GM12892 (cell line): ENCODE data around the gene SERPINA12.

Experiments
- DNase-seq: peaks from one replicate; pipeline ENCODE4 v3.0.0; 2011; ENCODE audit not compliant: insufficient read length
- FAIRE-seq: peaks from 2 replicates; lab custom pipeline; 2011; peaks lifted over from hg19 to GRCh38; lab: Jason Lieb, UNC
- POLR2A ChIP-seq: IDR thresholded peaks from 2 replicates; pipeline ENCODE4 v1.6.1; 2011; ENCODE audit warnings: low read depth, low read length, control low read depth
- POLR2AphosphoS5 ChIP-seq: IDR thresholded peaks from 2 replicates; pipeline ENCODE4 v1.6.1; 2011; ENCODE audit warnings: low read depth, low read length, control low read depth
- TAF1 ChIP-seq: IDR thresholded peaks from 2 replicates; pipeline ENCODE4 v1.6.1; 2011; ENCODE audit warnings: low read depth, mild to moderate bottlenecking, control low read depth, low read length, borderline replicate concordance

The SERPINA12 gene

GRCh38 chr14:94455928-94456327 is 53.3 kb downstream of the SERPINA12 start:
- DNase-seq (no peak), FAIRE-seq (no peak)
- TF ChIP-seq POLR2A = no peak
- TF ChIP-seq TAF1 = no peak
- no peak for TF ChIP-seq POLR2AphosphoS5

DNA sequence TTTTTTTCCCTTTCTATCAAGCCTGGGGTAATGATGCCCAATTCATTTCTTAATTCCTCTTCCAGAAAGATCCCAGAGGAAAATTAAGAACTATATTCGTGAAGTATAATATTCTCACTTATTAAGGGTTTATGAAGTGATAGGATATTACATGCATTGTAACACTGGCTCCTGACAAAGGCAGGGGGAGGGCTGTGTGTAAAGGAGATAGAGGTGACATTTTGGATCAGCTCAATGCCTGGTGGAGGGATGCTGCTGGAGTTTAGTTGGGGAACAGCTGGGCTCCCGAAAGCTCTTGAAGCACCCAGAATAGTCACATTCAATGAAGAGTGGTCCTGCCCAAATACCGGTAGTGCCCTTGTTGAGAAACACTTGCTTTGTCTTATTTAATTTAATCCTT is 57.4 kb downstream of the SERPINA12 start:
- no peak for TF ChIP-seq TAF1
- no peak for TF ChIP-seq POLR2A
- no peak for TF ChIP-seq POLR2AphosphoS5
- FAIRE-seq (no peak), DNase-seq (no peak)

GRCh38 chr14:94451091-94451771 is 58.0 kb downstream of the SERPINA12 start:
- no peak for DNase-seq
- TF ChIP-seq POLR2AphosphoS5 (no peak), TAF1 (no peak), POLR2A (no peak)
- no peak for FAIRE-seq

- TF ChIP-seq POLR2A = no peak
- TF ChIP-seq TAF1 = no peak
- TF ChIP-seq POLR2AphosphoS5 = no peak
- FAIRE-seq = no peak
- DNase-seq = no peak
These were observed 58.6 kb downstream of the SERPINA12 start for GRCh38 chr14:94450722-94451090.

- FAIRE-seq = no peak
- no peak for DNase-seq
These were observed 59.3 kb downstream of the SERPINA12 start for GRCh38 chr14:94449930-94450329.

DNA sequence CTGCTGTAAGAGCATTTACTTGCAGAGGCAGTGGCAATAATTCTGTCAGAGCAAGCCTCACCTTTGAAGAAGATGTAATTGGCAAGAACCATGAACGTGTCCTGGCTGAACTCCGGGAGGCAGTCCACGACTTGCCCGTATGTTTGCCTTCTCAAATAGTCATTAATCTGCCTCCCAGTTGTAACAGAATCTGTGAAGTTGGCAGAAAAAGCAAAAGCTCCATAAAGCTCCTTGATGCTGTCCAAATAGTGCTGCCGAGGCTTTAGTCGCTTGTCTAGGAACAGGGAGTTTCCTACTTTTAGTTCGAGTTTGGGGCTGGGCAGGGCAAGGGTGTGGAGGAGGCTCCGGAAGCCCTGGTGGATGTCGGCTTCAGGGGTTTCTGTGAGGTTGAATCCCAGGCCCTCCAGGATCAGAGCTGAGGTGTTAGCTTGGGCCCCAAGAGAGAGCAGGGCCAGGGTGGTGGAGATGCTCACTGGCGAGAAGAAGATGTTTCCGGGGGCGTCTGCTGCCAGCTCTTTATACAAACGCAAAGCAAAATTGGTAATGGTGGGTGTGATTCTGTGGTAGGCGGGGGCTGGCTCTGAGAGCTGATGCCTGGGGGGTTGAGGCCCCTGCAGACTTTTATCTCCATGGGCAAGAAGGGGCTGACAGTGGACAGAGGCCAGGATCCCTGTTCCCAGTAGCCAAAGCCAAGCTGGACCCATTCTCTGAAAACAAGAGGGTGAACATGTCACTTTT is 61.0 kb downstream of the SERPINA12 start:
- DNase-seq (no peak), FAIRE-seq (no peak)
- TF ChIP-seq TAF1 = no peak
- no peak for TF ChIP-seq POLR2AphosphoS5
- TF ChIP-seq POLR2A = no peak

More at GRCh38 chr14:94449930-94450329, 59.3 kb downstream of the SERPINA12 start:
- TF ChIP-seq TAF1 = no peak
- TF ChIP-seq POLR2AphosphoS5 = no peak
- no peak for TF ChIP-seq POLR2A

GRCh38 chr14:94447206-94447605 is 62.1 kb downstream of the SERPINA12 start:
- DNase-seq (no peak), FAIRE-seq (no peak)
- TF ChIP-seq POLR2A (no peak), POLR2AphosphoS5 (no peak), TAF1 (no peak)

DNA sequence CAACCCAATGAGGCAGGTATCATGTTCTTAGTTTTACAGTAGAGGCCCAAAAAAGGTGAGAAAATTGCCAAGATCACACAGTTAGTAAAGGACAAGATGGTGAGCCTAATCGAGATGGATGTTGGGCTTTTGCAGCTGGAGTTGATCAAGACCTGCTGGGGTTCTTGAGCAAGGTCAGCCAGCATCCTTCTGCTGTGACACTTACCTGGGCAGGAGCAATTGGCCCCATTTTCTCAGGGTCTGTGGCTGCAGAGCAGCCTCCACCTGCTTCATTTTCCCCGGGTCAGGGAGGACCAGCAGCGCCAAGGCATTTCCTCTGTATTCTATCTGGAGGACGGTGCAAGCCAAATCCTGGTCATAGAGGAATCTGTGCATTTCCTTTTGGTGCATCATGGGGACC is 63.1 kb downstream of the SERPINA12 start:
- FAIRE-seq (no peak), DNase-seq (no peak)
- TF ChIP-seq POLR2AphosphoS5 (no peak), TAF1 (no peak), POLR2A (no peak)

DNA sequence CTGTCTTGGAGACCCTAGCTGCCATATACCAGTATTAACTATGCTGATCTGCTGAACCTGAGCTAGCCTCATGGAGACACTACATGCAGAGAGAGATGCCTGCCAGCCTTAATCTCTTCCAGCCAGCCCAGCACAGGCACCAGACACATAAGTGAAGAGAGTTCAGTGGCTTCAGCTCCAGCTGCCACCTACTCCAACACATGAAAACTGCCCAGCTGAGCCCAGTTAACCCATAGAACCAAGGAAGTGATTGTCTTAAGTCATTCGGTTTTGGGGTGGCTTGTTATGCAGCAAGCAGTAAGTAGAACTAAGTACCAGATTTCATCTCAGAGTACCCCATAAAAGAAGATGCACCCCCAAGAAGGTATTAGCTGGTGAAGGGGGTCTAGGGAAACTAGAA is 64.3 kb downstream of the SERPINA12 start:
- DNase-seq = no peak
- no peak for TF ChIP-seq POLR2AphosphoS5
- TF ChIP-seq TAF1 = no peak
- TF ChIP-seq POLR2A = no peak
- FAIRE-seq = no peak

- DNase-seq = no peak
- no peak for TF ChIP-seq POLR2A
- TF ChIP-seq POLR2AphosphoS5 = no peak
- TF ChIP-seq TAF1 = no peak
- FAIRE-seq = no peak
These were observed 67.6 kb downstream of the SERPINA12 start for GRCh38 chr14:94441531-94442205.

DNA sequence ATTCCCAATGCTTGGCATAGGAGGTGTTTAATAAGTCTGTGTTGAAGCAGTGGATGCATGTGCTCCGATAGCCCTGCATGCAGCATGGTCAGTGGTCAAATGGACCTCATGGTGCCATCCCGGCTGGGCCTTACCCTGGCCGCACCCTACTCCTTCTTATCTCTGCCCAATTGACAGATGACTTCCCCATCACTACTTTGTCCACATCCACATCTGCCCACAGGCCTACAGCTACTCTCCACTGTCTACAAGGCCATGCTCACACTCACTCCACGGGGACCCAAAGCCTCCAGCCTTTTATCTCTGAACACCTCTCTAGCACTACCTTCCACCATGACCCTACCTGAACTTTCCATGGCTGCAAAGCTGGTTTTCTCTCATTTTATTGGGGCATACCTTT is 68.1 kb downstream of the SERPINA12 start:
- no peak for DNase-seq
- FAIRE-seq = no peak
- TF ChIP-seq POLR2AphosphoS5 (no peak), POLR2A (no peak), TAF1 (no peak)
